Measurements from ENCODE around the gene MARS1.

DNA sequence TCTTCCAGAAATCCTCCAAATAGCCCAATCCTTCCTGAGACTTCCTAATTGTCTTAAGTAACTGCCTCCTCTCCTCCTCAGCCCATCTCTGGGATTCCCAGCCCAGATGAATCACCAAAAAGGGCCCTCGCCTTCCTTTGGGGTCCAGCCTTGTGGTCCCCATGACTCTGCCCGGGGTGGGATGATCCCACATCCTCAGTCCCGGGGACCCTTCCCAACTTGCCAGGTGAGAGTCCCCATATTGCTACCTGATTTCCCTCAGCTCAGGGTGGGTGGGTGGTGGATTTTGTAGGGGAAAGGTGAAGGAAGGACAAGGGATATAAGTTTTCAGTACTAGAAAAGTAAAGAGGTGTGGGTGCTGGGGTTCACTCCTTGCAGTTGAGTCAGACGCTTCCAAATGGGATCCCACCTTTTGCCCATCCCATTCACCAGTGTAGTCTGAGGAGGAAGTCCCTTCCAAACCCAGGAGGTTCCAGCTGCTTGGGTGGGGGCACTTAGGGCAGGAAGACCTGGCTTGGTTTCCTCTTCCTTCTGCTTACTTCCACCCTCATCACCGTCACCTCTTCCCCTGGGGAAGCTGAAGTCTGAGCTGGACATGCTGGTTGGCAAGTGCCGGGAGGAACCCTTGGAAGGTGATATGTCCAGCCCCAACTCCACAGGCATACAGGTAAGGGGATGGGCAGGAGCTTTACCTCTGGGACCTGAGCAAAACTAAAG, 22.7 kb upstream of the MARS1 start:
- TF ChIP-seq POLR2AphosphoS5 (IDR thresholded peaks at IDR 0.05; ENCODE audit: low read depth, low read length) (no peak), POLR2A (IDR thresholded peaks at IDR 0.05; ENCODE audit: low read depth, low read length) (no peak), TAF1 (IDR thresholded peaks at IDR 0.05; ENCODE audit: low read depth, low read length) (no peak), POU2F2 (IDR thresholded peaks at IDR 0.05; ENCODE audit: low read depth, low read length) (no peak), SPI1 (IDR thresholded peaks at IDR 0.05; ENCODE audit: low read depth, low read length) (no peak)

All from GM12891 (cell line).